ENCODE results near the gene NTRK3. TPM values are rescaled to one million over a fixed set of nuclear protein-coding genes. Genes with fewer than 3 reads are reported as not detected.

The NTRK3 gene
- total RNA-seq, 1 donor from 2014 or later, result not detected

- no peak for TF ChIP-seq CTCF (IDR thresholded peaks at IDR 0.05)
- H3K9me3 Mint-ChIP-seq (ENCODE audit: unreplicated experiment), result peaks cover 18% of the 10 kb centered on the region
- no peaks in the 10 kb centered on the region for H3K36me3 Mint-ChIP-seq (ENCODE audit: unreplicated experiment)
- no peak overlapping the region for H3K27ac Mint-ChIP-seq (ENCODE audit: unreplicated experiment)
- H3K27me3 Mint-ChIP-seq (ENCODE audit: unreplicated experiment), result no peaks in the 10 kb centered on the region
- H3K4me1 Mint-ChIP-seq (ENCODE audit: unreplicated experiment), result no peaks in the 10 kb centered on the region
- no peak overlapping the region for H3K4me3 Mint-ChIP-seq (ENCODE audit: unreplicated experiment)
- DNase-seq (ENCODE audit: extremely low spot score, unreplicated experiment), result no peak
Measured at GRCh38 chr15:88017753-88018152, 238.8 kb downstream of the NTRK3 start.

GRCh38 chr15:88016406-88016805 lies 240.1 kb downstream of the NTRK3 start:
- no peak overlapping the region for H3K4me3 Mint-ChIP-seq (ENCODE audit: unreplicated experiment)
- no peaks in the 10 kb centered on the region for H3K36me3 Mint-ChIP-seq (ENCODE audit: unreplicated experiment)
- H3K9me3 Mint-ChIP-seq (ENCODE audit: unreplicated experiment), result peaks cover 11% of the 10 kb centered on the region
- no peaks in the 10 kb centered on the region for H3K27me3 Mint-ChIP-seq (ENCODE audit: unreplicated experiment)
- no peak for DNase-seq (ENCODE audit: extremely low spot score, unreplicated experiment)
- H3K4me1 Mint-ChIP-seq (ENCODE audit: unreplicated experiment), result no peaks in the 10 kb centered on the region
- no peak for TF ChIP-seq CTCF (IDR thresholded peaks at IDR 0.05)
- no peak overlapping the region for H3K27ac Mint-ChIP-seq (ENCODE audit: unreplicated experiment)

GRCh38 chr15:88015228-88015860 lies 241.2 kb downstream of the NTRK3 start:
- no peaks in the 10 kb centered on the region for H3K36me3 Mint-ChIP-seq (ENCODE audit: unreplicated experiment)
- TF ChIP-seq CTCF (IDR thresholded peaks at IDR 0.05), result no peak
- no peak overlapping the region for H3K4me3 Mint-ChIP-seq (ENCODE audit: unreplicated experiment)
- peaks cover 6% of the 10 kb centered on the region for H3K9me3 Mint-ChIP-seq (ENCODE audit: unreplicated experiment)
- H3K27me3 Mint-ChIP-seq (ENCODE audit: unreplicated experiment), result no peaks in the 10 kb centered on the region
- DNase-seq (ENCODE audit: extremely low spot score, unreplicated experiment), result no peak
- H3K27ac Mint-ChIP-seq (ENCODE audit: unreplicated experiment), result no peak overlapping the region
- H3K4me1 Mint-ChIP-seq (ENCODE audit: unreplicated experiment), result no peaks in the 10 kb centered on the region

GRCh38 chr15:88014454-88015160 lies 241.9 kb downstream of the NTRK3 start:
- no peak overlapping the region for H3K27ac Mint-ChIP-seq (ENCODE audit: unreplicated experiment)
- no peaks in the 10 kb centered on the region for H3K36me3 Mint-ChIP-seq (ENCODE audit: unreplicated experiment)
- H3K27me3 Mint-ChIP-seq (ENCODE audit: unreplicated experiment), result no peaks in the 10 kb centered on the region
- H3K4me3 Mint-ChIP-seq (ENCODE audit: unreplicated experiment), result no peak overlapping the region
- no peak for TF ChIP-seq CTCF (IDR thresholded peaks at IDR 0.05)
- DNase-seq (ENCODE audit: extremely low spot score, unreplicated experiment), result no peak
- no peaks in the 10 kb centered on the region for H3K4me1 Mint-ChIP-seq (ENCODE audit: unreplicated experiment)
- H3K9me3 Mint-ChIP-seq (ENCODE audit: unreplicated experiment), result peaks cover 6% of the 10 kb centered on the region

- Mint-ChIP-seq H3K4me1 (ENCODE audit: unreplicated experiment) (no peaks in the 10 kb centered on the region), H3K36me3 (ENCODE audit: unreplicated experiment) (no peaks in the 10 kb centered on the region), H3K27ac (ENCODE audit: unreplicated experiment) (no peak overlapping the region), H3K27me3 (ENCODE audit: unreplicated experiment) (no peaks in the 10 kb centered on the region), H3K9me3 (ENCODE audit: unreplicated experiment) (no peaks in the 10 kb centered on the region), H3K4me3 (ENCODE audit: unreplicated experiment) (no peak overlapping the region)
- no peak for TF ChIP-seq CTCF (IDR thresholded peaks at IDR 0.05)
- DNase-seq (ENCODE audit: extremely low spot score, unreplicated experiment), result no peak
Measured at GRCh38 chr15:88013111-88013510, 243.4 kb downstream of the NTRK3 start.

Data from osteocyte (in vitro differentiated cells).